KMS-11 (cell line): ENCODE results near the gene MAGOHB.
"Not testable (repeated sequence)": the region's sequence is repeated elsewhere in the genome, so short reads cannot be mapped to it uniquely, and the experiment has no call there.

ENCODE experiments used
- H2AFZ ChIP-seq: fragments of 200-600 bp; sonication (generic); 2 replicates; pipeline ENCODE4 v1.6.1; 2016; ENCODE audit warnings: antibody characterized with exemption, mixed run types, low read depth
- H3K27ac ChIP-seq: fragments of 200-600 bp; sonication (generic); 2 replicates; pipeline ENCODE4 v1.6.1; 2016; ENCODE audit warnings: mild to moderate bottlenecking, mixed run types
- H3K27me3 ChIP-seq: fragments of 200-600 bp; sonication (generic); 2 replicates; pipeline ENCODE4 v1.6.1; 2017; ENCODE audit warnings: mild to moderate bottlenecking, low read depth, mixed run types, moderate library complexity; ENCODE audit not compliant: insufficient read depth
- H3K36me3 ChIP-seq: fragments of 200-600 bp; sonication (generic); 2 replicates; pipeline ENCODE4 v1.6.1; 2017; ENCODE audit warnings: mild to moderate bottlenecking, mixed run types; ENCODE audit not compliant: insufficient read depth
- H3K4me1 ChIP-seq: fragments of 200-600 bp; sonication (generic); 2 replicates; pipeline ENCODE4 v1.6.1; 2016; ENCODE audit warnings: mild to moderate bottlenecking, low read depth, mixed run types; ENCODE audit not compliant: poor library complexity, severe bottlenecking
- H3K4me2 ChIP-seq: fragments of 200-600 bp; sonication (generic); 2 replicates; pipeline ENCODE4 v1.7.0; 2016; ENCODE audit warnings: mild to moderate bottlenecking, mixed run types
- H3K4me3 ChIP-seq: fragments of 200-600 bp; sonication (generic); IDR thresholded peaks from 2 replicates; pipeline ENCODE4 v1.6.1; 2017; ENCODE audit warnings: low read depth, low read length, mixed read lengths; ENCODE audit not compliant: insufficient read depth
- H3K79me2 ChIP-seq: fragments of 200-600 bp; sonication (generic); 2 replicates; pipeline ENCODE4 v1.6.1; 2016; ENCODE audit warnings: low read depth, mixed run types; ENCODE audit not compliant: insufficient read depth
- H3K9ac ChIP-seq: fragments of 200-600 bp; sonication (generic); 2 replicates; pipeline ENCODE4 v1.6.1; 2016; ENCODE audit warnings: mild to moderate bottlenecking, mixed run types
- H4K20me1 ChIP-seq: fragments of 200-600 bp; sonication (generic); 2 replicates; pipeline ENCODE4 v1.6.1; 2016; ENCODE audit warnings: mild to moderate bottlenecking, mixed run types; ENCODE audit not compliant: insufficient read depth
- TF ChIP-seq, protein P1 (sequence below): fragments of 200-600 bp; sonication (generic); conservative IDR thresholded peaks from 2 replicates; pipeline ENCODE4 v1.6.1; 2017; ENCODE audit warnings: low read depth, mild to moderate bottlenecking, antibody characterized with exemption, low read length, moderate library complexity, mixed read lengths

Gene MAGOHB

DNA sequence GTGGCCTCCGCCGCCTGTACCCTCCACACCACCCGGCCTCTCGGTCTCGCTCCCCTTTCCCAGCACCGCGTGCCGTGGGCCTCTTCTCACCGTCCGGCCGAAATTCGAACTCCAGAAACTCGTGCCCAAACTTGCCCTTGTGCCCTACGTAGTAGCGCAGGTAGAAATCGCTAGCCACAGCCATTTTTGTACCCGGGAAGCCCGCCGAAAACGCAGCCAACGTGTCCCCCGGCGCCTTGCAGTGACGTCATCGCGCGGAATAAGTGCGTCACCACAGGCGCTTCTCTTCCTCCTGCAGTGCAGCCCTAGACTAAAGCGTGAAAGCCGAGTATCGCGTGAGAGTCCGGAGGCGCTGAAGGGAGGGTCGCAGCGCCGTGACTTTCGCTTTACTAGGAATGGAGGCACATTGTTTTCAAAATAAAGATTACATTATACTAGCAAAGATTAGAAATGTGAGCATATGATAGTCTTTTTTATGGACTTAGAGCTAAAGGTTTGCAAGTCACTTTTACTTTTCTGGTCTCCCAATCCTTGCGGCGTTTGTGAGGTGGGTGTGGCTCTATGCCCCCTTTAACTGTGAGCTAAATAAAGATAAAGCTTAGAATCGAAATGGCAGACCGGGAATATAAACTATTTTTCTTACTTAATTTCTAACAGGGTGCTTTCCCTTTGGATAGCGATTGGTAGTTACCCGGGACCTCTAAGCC is at the start of gene MAGOHB:
TSS of gene MAGOHB (minus strand) at position 261 of the 707 bp plus-strand sequence. CDS start at position 184, 77 bp downstream.
- Histone ChIP-seq H3K79me2 (peaks cover 22% of the 10 kb centered on the region), H3K4me3 (no peak within 1 kb of the TSS), H3K4me1 (peaks cover 16% of the 10 kb centered on the region), H2AFZ (peak within 1 kb of the TSS; percentile 74), H3K4me2 (peak within 1 kb of the TSS; percentile 95), H3K9ac (peak within 1 kb of the TSS; percentile 97), H3K27me3 (no peaks in the 10 kb centered on the region), H3K27ac (peak within 1 kb of the TSS; percentile 85), H4K20me1 (no peaks in the 10 kb centered on the region), H3K36me3 (no peaks in the 10 kb centered on the region)
- TF ChIP-seq, protein P1, sequence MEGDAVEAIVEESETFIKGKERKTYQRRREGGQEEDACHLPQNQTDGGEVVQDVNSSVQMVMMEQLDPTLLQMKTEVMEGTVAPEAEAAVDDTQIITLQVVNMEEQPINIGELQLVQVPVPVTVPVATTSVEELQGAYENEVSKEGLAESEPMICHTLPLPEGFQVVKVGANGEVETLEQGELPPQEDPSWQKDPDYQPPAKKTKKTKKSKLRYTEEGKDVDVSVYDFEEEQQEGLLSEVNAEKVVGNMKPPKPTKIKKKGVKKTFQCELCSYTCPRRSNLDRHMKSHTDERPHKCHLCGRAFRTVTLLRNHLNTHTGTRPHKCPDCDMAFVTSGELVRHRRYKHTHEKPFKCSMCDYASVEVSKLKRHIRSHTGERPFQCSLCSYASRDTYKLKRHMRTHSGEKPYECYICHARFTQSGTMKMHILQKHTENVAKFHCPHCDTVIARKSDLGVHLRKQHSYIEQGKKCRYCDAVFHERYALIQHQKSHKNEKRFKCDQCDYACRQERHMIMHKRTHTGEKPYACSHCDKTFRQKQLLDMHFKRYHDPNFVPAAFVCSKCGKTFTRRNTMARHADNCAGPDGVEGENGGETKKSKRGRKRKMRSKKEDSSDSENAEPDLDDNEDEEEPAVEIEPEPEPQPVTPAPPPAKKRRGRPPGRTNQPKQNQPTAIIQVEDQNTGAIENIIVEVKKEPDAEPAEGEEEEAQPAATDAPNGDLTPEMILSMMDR = no peak

DNA sequence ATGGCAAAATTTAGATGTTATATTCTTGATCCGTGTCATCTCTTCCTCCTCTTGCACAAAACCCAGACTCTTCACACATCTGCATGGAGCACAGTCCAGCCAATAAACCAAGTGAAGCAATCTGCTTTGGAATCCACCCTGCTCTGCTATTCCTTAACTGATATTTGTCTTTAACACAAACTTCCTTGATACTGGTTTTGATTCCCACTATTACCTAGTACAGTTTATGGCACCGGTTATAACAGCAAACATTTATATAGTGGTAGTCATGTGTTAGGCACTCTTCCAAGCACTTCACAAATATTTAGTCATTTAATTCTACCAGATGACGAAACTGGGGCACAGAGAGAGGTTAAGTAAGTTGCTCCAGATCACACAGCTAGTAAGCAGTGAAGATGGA is 47.9 kb upstream of the MAGOHB start:
- H3K36me3 ChIP-seq = no peaks in the 10 kb centered on the region
- H2AFZ ChIP-seq = no peak overlapping the region
- H3K4me1 ChIP-seq = no peaks in the 10 kb centered on the region
- no peak overlapping the region for H3K27ac ChIP-seq
- no peak overlapping the region for H3K9ac ChIP-seq
- no peaks in the 10 kb centered on the region for H3K79me2 ChIP-seq
- TF ChIP-seq, protein P1 = no peak
- no peak overlapping the region for H3K4me2 ChIP-seq
- no peak overlapping the region for H3K4me3 ChIP-seq
- no peaks in the 10 kb centered on the region for H4K20me1 ChIP-seq
- no peaks in the 10 kb centered on the region for H3K27me3 ChIP-seq

DNA sequence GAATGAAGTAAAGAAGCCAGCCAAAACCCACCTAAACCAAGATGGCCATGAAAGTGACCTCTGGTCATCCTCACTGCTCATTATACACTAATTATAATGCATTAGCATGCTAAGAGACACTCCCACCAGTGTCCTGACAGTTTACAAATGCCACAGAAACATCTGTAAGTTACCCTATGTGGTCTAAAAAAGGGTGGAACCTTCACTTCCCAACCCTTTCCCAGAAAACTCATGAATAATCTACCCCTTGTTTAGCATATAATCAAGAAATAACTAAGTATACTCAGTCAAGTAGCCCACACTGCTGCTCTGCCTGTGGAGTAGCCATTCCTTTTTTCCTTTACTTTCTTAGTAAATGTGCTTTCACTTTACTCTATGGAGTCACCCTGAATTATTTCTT is 40.6 kb upstream of the MAGOHB start:
- Histone ChIP-seq H4K20me1 (no peaks in the 10 kb centered on the region), H3K4me1 (no peaks in the 10 kb centered on the region), H3K4me2 (no peak overlapping the region), H3K36me3 (no peaks in the 10 kb centered on the region), H3K79me2 (no peaks in the 10 kb centered on the region), H3K4me3 (no peak overlapping the region), H3K27me3 (no peaks in the 10 kb centered on the region), H2AFZ (no peak overlapping the region), H3K27ac (no peak overlapping the region), H3K9ac (no peak overlapping the region)
- TF ChIP-seq, protein P1 = no peak

DNA sequence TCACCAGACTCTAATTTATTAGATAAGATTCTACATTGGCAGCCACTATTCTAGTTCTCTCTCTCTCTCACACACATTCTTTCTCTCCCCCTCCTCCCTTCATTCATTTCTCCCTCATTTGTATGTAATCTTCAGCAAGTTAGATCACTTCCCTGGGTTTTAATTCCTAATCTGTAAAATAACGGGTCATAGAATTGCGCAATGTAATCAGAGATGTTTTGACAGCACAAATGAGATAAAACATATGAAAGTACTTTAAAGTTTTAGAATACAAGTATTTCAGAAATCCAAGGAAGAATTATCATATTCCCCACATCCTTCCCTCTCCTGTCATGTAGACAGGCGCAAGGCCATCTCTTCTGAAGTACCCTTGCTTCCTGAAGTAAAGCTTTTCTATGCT is 38.8 kb upstream of the MAGOHB start:
- H3K27ac ChIP-seq = no peak overlapping the region
- TF ChIP-seq, protein P1 = no peak
- H3K4me3 ChIP-seq = no peak overlapping the region
- no peaks in the 10 kb centered on the region for H3K36me3 ChIP-seq
- H3K27me3 ChIP-seq = no peaks in the 10 kb centered on the region
- no peaks in the 10 kb centered on the region for H4K20me1 ChIP-seq
- no peaks in the 10 kb centered on the region for H3K4me1 ChIP-seq
- no peak overlapping the region for H2AFZ ChIP-seq
- no peaks in the 10 kb centered on the region for H3K79me2 ChIP-seq
- no peak overlapping the region for H3K9ac ChIP-seq
- no peak overlapping the region for H3K4me2 ChIP-seq

DNA sequence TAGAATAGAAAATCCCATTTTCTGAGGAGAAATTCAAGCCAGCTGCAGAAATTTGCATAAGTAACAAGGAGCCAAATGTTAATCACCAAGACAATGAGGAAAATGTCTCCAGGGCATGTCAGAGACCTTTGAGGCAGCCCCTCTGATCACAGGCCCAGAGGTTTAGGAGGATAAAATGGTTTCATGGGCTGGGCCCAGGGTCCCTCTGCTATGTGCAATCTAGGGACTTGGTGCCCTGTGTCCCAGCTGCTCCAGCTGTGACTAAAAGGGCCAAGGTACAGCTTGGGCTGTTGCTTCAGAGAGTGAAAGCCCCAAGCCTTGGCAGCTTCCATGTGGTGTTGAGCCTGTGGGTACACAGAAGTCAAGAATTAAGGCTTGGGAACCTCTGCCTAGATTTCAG is 33.2 kb upstream of the MAGOHB start:
- H3K4me2 ChIP-seq, H3K4me1 ChIP-seq, H3K4me3 ChIP-seq, H3K27me3 ChIP-seq, H3K9ac ChIP-seq, H3K27ac ChIP-seq, H3K79me2 ChIP-seq, H3K36me3 ChIP-seq, H4K20me1 ChIP-seq, H2AFZ ChIP-seq: not testable (repeated sequence)
